GM20431 (cell line): ENCODE results near the gene SV2C.

Experiments
- in situ Hi-C: fragments of 300-500 bp; cut with MseI, MboI; formaldehyde crosslinking; loops from one replicate; pipeline ENCODE4 v1.15.0; 2020; ENCODE audit warnings: low sequenced_read_pairs; ENCODE audit not compliant: unreplicated experiment

The SV2C gene

DNA sequence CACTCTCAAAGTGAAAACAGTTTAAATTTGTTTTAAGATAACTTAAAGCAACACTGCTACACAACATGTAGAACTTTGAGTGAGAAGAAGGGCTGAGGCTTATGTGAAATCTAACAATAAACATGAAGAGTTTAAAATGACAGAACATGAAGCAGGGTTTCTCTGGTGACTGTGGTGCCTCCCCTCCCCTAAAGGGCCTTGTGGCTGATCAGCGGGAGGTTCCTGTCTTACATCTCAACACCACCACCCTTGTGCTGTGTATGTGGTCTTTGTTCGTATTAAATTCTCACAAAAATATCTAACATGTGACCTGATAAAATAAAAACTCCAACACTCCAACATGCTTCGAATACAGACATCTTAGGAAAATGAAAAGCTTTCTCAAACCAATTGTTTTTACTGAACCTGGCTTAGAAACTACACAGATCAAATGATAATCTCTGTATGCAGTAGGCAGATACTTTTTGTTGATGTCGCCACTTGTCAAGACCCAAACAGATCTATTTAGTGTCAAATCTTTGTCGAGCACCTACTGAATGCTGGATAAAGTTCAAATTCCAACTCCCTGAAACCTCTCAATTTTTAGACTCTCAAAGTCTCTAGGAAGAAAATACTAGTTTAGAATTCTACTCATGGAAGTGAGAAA, 310.0 kb downstream of the SV2C start:
- in situ Hi-C loops: no loop called here

DNA sequence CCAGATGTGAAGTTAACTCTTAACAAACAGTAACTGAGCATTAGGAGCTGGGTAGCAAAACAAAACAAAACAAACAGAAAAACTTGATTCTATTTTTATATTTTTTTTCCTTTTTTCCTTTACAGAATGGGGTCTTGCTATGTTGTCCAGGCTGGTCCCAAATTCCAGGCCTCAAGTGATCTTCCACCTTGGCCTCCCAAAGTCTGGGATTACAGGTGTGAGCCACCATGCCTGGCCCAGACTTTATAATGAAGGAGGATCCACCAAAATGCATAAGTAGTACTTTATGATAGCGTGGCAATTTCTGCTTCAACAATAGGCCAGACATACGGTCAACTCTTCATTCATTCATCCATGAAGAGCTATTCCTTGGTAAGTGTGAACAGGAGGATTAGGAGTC, 314.0 kb downstream of the SV2C start:
- in situ Hi-C loops: no loop called here

GRCh38 chr5:76399268-76399667, 316.1 kb downstream of the SV2C start:
- in situ Hi-C loops: no loop called here

DNA sequence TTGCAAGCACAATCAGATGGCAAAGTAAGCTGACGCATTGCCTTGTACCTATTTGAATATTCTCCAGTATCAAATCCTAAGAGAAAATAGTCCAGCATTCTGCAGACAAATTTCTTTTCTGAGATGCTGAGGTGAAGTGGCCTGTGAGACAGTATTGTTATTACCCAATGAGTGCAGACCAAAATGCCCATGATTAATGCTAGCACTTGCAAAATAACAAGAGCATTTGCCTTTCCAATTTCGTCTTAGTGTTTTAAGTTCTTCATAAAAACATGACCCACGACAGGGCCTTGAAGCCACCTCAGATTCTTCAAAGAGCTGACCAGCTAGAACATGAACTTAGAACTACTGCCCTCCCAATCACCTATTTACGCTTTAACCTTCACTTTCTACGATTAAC, 317.3 kb downstream of the SV2C start:
- in situ Hi-C loops: no loop called here

- in situ Hi-C loops: no loop called here
Measured at GRCh38 chr5:76401801-76402250, 318.6 kb downstream of the SV2C start.

DNA sequence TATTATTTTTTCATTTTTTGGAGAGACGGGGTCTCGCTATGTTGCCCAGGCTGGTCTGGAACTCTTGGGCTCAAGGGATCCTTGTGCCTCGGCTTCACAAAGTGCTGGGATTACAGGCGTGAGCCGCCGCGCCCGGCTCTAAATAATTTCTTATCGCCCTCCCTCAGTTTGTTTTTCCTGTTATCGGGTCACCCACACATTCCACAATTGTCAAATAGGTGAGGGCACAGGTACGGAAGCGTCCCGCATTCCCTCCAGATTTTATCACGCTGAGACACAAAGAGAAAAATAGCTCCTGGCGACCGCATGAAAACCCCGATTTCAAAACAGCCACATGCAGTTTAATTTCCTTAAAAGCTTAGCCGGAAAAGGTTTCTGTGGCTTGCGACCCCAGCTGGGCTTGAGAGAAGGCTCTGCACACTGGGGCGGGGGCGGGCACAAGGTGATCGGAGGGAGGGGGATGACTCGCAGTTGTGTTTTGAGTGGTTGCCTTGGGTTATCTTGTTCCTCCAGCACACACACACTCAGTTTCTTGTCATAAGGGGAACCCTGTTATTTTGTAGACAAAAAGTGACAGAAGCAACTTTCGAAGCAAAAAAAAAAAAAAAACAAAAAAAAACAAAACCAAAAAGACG, 319.2 kb downstream of the SV2C start:
- in situ Hi-C loops: no loop called here

- in situ Hi-C loops: no loop called here
Measured at GRCh38 chr5:76402886-76403765, 319.9 kb downstream of the SV2C start, which contains the start of gene IQGAP2. Gene IQGAP2 (plus strand): TSS chr5:76403285. CDS start chr5:76403546, 261 bp downstream.
